ENCODE measurements around the gene SIAH1.
"Not testable (repeated sequence)": the region's sequence is repeated elsewhere in the genome, so short reads cannot be mapped to it uniquely, and the experiment has no call there.

The SIAH1 gene, protein sequence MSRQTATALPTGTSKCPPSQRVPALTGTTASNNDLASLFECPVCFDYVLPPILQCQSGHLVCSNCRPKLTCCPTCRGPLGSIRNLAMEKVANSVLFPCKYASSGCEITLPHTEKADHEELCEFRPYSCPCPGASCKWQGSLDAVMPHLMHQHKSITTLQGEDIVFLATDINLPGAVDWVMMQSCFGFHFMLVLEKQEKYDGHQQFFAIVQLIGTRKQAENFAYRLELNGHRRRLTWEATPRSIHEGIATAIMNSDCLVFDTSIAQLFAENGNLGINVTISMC

DNA sequence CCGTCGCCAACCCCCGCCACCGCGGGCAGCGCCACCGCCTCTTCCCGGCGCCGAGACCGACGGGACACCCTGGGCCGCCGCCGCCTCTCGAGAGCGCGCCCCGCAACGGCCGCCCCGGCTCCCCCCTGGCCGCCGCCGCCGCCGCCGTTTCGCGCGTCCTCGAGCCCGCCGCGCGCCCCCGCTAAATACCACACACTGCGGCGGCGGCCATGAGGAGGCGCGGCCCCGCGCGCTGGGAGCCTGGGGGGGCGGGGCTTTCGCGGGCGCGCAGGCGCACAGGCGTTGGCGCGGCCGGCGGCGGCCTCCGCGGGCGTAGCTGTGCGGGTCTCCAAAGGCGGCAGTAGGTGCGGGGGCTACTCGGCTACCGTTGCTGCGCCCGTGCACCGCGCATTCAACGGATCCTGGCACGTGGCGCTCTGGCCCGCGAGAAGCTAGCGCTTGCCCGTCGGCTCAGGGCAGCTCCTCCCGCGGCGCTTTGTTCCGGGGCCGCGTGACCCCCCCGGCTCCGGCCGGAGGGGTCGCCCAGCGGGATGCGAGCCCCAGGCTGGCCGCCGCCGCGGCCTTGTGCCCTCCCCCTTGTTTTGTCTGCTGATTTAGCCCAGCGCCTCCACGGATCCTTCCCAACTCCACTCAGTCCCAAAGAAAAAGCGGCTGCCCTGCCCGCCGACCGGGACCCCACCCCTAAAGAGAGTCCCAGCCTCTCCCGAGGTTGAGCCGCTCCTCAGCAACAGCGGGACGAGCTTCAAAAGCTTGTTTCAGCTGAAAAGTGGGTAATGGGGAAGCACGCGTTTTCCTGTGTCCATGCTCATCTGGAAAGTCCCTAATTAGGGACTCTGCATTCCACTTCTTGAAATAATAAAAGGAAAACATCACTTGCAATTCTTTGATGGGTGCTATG lies at the start of gene SIAH1:
Gene SIAH1, minus strand, starts transcription at position 161 of the 898 bp plus-strand sequence. CDS start 22,985 bp downstream, outside the sequence.
- peak; percentile 89 for DNase-seq

DNA sequence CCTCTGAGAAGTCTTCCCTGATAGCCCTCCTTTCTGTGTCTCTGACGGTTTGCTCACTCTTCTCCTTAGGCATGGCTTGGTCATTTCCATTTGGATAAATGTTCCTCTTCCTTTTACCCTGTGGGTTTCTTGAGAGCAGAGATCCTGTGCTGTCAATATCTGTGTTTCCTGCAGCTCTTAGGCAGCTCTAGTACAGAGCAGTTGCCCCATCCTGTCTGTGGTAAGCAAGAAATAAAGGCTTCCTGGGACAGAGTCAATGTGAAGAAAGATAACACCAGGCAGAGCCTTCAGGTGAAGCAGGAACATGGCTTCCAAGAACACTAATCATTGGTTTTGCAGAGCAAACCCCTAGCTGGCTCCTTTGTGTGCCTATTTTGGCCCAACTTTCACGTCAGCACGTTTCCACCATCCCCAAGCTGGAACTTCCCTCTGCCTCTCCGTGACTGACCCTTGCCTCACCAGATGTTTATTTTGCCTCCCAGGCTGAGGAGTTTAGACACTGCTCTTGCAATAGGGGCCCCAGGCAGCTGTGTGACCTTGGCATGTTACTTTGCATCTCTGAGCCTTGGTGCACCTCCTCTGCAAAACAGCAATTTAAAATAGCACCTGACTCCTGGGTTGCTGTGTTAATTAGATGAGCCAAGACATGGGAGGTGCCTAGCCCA lies 49.6 kb upstream of the SIAH1 start:
- DNase-seq: no peak

DNA sequence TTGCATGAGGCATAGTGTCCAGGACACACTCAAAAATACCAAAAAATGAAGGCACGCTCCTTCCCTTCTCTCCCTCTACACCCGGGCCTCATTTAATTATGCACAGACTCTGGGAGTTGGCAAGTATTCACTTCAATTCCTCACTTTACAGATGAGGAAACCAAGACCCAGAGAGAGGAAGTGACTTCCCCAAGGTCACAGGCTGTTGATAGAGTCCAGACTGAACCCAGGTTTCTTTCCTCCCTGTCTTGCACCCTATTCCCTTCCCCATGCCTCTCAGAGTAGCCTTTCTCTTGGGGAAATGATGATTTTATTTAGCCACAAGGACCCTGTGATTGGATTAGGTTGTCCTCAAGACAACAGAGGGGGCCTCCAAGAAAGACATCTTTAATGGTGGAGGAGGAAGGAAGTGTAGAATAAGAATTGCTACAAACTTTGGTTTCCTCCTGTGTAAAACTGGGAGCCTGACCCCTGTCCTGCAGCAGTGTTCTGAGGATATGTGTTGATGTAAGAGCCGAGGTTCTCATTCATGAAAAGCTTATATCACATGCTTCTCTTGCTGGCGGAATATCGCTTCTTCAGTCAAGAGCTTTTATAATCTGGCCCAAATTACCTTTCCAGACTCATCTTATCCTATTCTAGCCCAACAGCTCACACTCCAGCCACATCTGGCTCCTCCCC lies 48.8 kb upstream of the SIAH1 start:
- no peak for DNase-seq

DNA sequence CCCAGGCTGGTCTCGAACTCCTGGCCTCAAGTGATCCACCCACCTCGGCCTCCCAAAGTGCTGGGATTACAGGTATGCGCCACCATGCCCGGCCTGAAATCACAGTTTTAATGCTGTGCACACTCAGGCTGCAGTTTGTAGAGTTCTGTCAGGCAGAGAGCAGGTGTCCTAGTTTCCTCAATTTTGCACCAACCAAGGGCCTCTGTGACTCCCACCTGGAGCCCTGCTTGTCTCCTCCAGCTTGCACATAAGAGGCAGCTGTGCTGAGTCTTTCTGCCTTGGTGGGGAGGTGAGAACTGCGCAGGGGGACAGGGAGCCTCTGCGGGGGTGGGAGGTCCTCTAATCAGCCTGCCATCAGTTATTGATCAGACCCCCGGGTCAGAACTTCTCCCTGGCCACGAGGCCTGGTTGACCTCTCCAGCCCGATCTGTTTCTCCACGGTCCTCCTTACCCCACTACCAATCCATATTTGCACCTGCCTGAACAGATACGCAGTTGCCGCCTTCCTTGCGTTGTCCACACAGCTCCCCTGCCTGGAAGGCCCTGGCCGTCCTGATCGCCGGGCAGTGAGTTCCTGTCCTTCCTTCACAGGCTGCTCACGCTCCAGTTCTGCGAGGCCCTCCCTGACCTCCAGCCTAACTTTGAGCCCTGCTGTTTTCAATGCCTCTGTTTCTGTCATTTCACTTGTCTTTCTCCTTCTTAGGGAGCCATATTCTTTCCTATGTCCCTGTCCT lies 48.1 kb upstream of the SIAH1 start:
- no peak for DNase-seq

DNA sequence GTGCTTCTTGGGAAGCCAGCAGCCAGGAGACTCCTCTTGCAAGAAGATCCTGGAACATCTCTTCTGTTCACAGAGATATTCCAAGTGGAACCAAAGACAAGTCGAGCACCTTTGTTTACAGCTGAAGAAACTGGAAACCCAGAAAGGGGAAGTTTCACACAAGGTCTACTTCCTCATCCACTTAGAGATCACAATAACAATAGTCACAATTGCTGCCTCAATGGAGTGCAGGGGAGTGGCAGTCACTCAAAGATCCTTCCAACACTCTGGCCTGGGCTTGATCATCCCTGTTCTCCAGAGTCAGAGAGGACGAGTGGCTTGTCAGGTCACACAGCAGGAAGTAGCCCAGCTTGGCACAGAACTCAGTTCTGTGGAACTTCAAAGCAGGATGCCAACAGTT lies 46.9 kb upstream of the SIAH1 start:
- DNase-seq: no peak

DNA sequence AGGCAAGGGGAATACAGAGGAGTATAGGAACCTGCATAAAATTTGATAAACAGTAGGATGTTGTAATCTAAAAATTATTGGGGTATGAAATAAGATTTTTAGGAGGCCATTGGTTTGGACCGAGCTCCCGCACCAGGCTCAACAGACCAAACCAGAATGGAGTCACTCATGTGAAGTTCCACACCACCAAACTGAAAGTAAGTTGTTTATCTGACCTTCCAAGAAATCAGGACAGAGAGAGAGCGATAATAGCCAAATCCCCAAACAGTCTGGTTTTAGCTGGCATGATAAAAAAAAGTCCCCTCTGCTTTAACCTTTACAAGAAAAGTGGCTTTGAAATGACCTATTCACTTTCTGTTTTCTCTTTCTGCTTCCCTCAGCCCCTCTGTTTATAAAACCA lies 45.7 kb upstream of the SIAH1 start:
- no peak for DNase-seq

DNA sequence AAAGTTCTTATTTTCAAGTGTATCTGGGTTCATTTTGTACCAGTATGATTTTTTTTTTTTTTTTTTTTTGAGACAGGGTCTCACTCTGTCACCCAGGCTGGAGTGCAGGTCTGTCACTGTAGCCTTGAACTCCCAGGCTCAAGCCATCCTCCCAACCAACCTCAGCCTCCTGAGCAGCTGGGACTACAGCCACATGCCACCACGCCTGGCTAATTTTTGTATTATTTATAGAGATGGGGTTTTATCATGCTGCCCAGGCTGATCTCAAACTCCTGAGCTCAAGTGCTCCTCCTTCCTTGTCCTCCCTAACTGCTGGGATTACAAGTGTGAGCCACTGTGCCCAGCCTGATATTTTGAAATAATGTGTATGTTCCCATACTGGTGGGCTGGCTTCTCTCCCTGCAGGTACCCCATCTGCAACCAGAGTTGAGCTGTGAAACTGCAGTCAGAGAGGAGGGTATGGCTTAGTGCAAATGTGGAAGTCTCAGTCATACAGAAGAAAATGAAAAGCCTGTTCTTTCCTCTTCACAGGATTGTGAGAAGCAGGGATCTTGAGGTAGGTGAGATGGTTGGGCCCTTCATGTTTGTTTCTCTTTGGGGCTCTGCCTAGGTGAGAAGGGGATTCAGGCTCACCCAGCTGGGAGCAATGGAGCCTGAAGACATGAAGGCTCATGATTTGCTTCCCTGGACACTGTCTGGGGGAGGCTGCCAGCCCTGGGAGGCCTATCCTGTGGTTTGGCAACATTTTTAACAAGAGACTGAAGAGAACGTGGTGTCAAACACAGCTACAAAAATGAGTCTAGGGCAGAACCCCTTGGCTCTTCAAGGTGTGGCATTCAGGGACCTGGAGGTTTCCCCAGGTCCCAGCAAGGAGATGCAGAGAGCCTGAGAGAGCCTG lies 41.3 kb upstream of the SIAH1 start:
- no peak for DNase-seq

DNA sequence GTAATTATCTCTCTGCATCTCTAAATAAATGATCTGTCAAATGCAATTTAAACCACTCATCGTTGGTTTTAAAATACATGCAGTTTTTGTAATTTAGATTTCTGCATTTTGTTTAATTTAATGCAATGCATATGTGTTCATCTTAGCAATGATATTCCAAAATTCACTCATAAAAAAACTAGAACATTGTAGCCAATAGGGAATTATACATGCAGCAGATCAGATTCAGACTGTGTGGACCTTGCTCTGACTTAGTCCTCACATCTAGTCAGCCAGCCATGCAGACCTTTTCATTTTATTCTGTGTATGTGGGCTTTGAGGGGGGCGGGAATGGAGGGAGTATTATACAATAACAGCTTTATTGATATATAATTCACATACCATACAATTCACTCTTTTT lies 37.3 kb upstream of the SIAH1 start:
- no peak for DNase-seq

DNA sequence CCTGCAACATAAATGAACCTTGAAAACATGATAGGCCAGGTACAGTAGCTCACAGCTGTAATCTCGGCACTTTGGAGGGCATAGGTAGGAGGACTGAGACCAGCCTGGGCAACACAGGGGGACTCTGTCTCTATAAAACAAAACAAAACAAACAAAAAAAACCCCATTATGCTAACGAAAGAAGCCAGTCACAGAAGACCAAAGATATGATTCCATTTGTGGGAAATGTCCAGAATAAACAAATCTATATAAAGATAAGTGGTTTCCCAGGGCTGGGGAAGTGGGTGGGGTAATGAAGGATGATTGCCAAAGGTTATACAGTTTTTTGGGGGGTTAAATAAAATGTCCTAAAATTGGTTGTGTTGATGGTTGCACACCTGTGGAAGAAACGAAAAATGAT lies 36.5 kb upstream of the SIAH1 start:
- DNase-seq: no peak

DNA sequence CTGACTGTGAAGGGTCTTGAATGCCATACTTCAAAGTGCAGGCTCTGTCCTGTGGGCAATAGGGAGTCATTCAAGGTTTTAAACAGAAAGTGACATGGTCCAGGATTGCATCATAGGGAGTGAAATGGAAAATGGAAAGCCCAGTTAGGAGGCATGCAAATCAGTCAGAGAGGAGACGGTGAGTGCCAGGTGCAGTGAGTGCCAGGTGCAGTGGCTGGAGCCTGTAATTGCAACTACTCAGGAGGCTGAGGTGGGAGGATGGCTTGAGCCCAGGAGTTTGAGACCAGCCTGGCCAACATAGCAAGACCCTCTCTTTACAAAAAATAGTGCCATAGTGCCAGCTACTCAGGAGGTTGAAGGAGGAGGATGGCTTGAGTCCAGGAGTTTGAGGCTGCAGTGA lies 35.2 kb upstream of the SIAH1 start:
- DNase-seq: no peak

DNA sequence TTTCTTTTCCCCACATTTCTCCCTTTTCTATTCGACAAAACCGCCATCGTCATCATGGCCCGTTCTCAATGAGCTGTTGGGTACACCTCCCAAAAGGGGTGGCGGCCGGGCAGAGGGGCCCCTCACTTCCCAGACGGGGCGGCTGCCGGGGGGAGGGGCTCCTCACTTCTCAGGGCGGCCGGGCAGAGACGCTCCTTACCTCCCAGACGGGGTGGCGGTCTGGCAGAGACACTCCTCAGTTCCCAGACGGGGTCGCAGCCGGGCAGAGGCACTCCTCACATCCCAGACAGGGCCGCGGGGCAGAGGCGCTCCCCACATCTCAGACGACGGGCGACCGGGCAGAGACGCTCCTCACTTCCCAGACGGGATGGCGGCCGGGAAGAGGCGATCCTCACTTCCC lies 31.4 kb upstream of the SIAH1 start:
- not testable (repeated sequence) for DNase-seq

DNA sequence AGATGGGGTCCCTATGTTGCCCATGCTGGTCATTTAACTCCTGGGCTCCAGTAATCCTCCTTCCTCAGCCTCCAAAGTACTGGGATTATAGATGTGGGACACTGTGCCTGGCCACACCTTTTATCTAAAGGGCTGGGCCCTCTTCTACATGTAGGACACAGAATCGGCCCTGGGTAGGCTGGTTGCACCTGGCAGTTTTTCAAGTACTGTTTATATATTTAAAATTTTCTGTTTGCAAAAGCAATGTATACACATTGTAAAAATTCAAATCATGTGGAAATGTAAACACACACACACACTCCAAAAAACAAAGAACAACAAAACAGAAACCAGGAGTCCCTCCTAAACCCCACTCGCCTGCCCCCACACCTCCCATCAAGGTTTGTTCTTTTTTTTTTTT lies 28.1 kb upstream of the SIAH1 start:
- no peak for DNase-seq

DNA sequence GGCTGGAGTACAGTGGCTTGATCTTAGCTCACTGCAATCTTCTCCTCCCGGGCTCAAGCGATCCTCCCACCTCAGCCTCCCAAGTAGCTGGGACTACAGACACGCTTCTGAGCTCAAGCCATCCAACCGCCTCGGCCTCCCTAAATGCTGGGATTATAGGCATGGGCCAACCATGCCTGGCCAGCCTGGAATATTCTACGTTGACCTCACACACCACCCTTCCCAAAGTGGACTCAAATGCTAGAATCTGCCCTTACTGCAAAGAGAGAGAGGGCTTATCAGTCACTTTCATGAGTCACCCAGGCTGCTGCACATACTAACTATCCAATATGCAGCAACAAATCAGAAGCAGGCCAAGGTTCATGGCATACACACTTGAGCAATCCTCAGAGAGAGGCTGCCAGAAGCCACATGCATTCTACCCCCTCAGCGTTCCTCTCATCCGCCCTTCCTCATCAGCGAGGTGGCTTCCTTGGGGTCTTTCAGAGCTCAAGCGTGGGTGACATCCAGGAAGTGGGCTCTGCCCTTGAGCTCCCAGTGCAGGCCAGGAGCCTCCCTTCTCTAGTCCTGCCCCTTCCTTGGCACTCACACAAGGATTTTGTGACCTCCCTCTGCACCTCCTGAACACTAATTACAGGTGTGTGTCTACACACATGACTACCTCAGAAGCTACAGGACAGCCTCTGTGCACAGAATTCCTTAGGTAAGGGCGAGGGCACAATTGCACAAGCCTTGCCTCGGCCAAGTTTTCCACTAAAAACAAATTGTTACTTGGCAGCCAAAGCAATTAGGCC lies 24.8 kb upstream of the SIAH1 start:
- DNase-seq: no peak

DNA sequence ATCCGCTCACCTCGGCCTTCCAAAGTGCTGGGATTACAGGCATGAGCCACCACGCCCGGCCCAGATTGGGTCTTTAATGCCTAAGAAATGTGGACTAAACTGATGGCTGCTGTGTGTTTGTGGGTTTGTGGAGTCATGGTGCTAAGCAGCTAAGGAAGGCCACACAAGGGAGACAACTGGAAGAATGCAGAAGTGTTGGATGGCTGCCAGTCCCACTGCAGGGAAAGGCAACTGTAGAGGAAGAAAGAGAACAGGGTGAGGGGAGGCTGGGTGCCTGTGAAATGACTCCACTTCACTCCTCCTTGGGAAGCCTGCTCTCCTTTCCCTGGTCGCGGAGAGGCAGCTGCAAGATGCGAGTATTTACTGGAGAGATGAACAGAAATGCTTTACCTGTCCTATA lies 23.5 kb upstream of the SIAH1 start:
- DNase-seq: no peak

DNA sequence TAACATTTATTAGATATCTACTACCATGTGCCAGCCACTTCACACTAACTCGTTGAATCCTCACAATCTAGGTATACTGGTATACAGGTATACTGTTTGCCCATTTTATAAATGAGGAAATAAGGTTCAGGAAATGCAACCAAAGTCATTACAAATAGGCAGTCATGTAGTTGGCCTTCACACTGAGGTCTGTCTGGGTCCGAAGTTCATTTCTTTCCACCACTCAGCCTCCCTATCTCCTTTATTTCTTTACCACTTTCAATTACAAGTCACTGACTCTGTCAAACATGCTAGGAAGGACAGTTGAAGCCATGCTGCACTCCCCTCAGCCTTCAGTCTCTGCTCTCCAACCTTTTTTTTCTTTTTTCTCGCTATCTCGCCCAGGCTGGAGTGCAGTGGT lies 20.7 kb upstream of the SIAH1 start:
- DNase-seq: no peak

DNA sequence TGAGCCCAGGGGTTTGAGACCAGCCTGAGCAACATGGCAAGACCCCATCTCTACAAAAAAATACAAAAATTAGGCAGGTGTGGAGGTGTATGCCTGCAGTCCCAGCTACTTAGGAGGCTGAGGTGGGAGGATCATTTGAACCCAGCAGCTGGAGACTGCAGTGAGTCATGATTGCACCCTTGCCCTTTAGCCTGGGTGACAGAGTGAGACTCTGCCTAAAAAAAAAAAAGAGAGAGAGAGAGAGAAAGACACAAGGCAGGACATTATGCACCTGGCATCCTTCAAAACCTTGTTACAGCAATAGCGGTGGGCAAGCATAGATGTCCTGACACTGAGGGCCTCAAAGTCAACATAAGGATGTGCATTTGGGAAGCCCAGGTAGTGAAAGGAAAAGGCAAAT lies 19.9 kb upstream of the SIAH1 start:
- DNase-seq: no peak

DNA sequence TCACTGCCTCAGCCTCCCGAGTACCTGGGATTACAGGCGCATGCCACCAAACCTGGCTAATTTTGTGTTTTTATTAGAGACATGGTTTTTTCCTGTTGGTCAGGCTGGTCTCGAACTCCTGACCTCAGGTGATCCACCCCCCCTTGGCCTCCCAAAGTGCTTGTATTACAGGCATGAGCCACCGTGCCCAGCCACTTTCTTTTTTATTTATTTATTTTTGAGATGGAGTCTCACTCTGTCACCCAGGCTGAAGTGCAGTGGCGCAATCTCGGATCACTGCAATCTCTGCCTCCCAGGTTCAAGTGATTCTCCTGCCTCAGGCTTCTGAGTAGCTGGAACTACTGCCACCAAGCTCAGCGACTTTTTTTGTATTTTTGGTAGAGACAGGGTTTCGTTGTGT lies 17.3 kb upstream of the SIAH1 start:
- not testable (repeated sequence) for DNase-seq

DNA sequence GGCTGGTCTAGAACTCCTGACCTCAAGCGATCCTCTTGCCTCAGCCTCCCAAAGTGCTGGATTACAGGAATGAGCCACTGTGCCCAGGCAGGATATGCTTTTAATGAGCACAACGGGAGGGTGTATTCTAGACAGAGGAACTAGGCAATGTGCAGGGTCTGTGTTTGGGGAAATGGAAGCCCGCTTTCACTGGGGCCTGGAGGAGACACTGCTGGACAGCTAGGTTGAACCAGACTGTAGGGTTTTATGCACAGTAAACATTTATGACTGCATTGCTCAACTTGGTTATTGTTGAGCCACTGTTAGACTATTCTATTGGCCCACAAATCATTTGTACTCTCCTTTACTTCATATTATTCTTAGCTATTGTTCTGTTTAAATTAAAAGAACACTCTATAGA lies 10.2 kb upstream of the SIAH1 start:
- no peak for DNase-seq

DNA sequence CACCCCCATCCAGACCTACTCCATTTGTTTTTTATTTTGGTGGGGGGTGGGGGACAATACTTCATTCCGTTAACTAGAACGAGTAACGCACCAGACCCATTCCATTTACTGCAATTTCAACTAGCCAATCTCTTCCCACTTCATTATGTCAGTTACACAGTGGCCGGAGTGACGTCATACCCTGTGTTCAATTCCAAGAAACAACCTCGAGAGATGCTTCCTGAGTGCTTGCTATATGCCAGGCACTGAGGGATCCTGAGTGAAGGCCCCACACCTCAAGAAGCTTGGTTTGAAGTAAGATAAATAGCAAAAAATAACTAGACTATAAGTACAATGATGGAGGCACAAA lies 9.1 kb upstream of the SIAH1 start:
- no peak for DNase-seq

DNA sequence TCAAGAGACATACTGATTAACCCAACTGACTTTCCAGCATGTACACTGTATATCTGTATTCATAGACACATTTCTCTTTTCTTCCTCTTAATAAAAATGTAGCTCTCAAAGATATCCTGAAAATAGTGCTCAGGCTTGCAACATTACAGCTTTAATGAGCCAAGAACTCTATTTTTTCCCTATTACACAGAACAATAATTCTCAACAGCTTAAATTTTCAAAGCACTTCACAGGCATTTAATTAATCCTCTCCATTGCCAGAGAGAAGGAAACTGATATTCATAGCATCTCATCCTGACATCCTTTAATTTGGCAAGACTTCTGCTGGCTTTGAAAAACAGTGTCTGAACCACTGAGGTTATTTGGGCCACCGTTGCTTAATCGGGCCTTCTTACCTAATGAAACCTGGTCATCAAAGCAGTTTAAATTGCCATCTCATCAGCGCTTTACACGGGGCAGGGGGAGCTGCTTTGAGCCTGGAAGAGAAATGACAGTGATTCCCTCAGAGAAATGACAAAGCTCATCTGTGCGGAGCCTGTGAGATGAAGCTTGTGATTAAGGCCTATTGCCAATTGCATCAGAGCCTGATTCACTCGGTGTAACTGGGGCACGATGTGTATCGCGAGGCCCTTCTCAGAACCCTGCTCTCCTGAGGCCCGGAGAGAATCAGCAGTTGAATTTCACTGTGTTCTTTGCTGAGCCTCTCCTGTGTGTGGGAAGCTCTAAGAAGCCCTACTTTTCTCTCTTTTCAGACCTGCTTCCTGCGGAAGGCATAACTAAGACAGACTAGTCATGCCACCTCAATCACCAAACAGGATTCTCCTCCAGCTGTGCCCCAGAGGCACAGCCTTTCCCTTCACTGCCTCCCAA lies 8.5 kb upstream of the SIAH1 start:
- DNase-seq: no peak
